Measurements from ENCODE around the gene SMCO1.

- TF ChIP-seq, protein P1, sequence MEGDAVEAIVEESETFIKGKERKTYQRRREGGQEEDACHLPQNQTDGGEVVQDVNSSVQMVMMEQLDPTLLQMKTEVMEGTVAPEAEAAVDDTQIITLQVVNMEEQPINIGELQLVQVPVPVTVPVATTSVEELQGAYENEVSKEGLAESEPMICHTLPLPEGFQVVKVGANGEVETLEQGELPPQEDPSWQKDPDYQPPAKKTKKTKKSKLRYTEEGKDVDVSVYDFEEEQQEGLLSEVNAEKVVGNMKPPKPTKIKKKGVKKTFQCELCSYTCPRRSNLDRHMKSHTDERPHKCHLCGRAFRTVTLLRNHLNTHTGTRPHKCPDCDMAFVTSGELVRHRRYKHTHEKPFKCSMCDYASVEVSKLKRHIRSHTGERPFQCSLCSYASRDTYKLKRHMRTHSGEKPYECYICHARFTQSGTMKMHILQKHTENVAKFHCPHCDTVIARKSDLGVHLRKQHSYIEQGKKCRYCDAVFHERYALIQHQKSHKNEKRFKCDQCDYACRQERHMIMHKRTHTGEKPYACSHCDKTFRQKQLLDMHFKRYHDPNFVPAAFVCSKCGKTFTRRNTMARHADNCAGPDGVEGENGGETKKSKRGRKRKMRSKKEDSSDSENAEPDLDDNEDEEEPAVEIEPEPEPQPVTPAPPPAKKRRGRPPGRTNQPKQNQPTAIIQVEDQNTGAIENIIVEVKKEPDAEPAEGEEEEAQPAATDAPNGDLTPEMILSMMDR (conservative IDR thresholded peaks at IDR 0.05; ENCODE audit: low read length), result no peak
- TF ChIP-seq EZH2phosphoT487 (IDR thresholded peaks at IDR 0.05; ENCODE audit: borderline replicate concordance), result no peak
These were observed 11.7 kb downstream of the SMCO1 start, which contains the start of gene RNF168 for GRCh38 chr3:196503196-196504076.
